Hepatocyte (in vitro differentiated cells): ENCODE measurements around the gene SHKBP1. TPM values are rescaled to one million over a fixed set of nuclear protein-coding genes. Genes with fewer than 3 reads are reported as not detected.

Source experiments
- DNase-seq: peaks from one replicate; pipeline ENCODE4 v3.0.0-alpha.2; 2016; ENCODE audit warnings: low spot score
- H2AFZ ChIP-seq: fragments of 200-600 bp; sonication (generic); 2 replicates; pipeline ENCODE4 v1.6.0; 2016; ENCODE audit warnings: antibody characterized with exemption, mild to moderate bottlenecking
- H3K27ac ChIP-seq: fragments of 200-600 bp; sonication (generic); 2 replicates; pipeline ENCODE4 v1.5.1; 2016; ENCODE audit warnings: mild to moderate bottlenecking
- H3K27me3 ChIP-seq: fragments of 200-600 bp; sonication (generic); 2 replicates; pipeline ENCODE4 v1.6.1; 2016
- H3K36me3 ChIP-seq: fragments of 200-600 bp; sonication (generic); replicated peaks from 2 replicates; pipeline ENCODE4 v1.5.1; 2016; ENCODE audit warnings: low read depth; ENCODE audit not compliant: insufficient read depth
- H3K4me1 ChIP-seq: fragments of 200-600 bp; sonication (generic); 2 replicates; pipeline ENCODE4 v1.5.1; 2016; ENCODE audit warnings: mild to moderate bottlenecking, moderate library complexity; ENCODE audit not compliant: insufficient read depth
- H3K4me2 ChIP-seq: fragments of 200-600 bp; sonication (generic); 2 replicates; pipeline ENCODE4 v1.6.0; 2016
- H3K4me3 ChIP-seq: fragments of 200-600 bp; sonication (generic); 2 replicates; pipeline ENCODE4 v1.5.1; 2016; ENCODE audit warnings: mild to moderate bottlenecking
- H3K79me2 ChIP-seq: fragments of 200-600 bp; sonication (generic); 2 replicates; pipeline ENCODE4 v1.6.0; 2017; ENCODE audit warnings: mild to moderate bottlenecking
- H3K9me2 ChIP-seq: fragments of 200-600 bp; sonication (generic); replicated peaks from 2 replicates; pipeline ENCODE4 v1.6.0; 2017; ENCODE audit warnings: mild to moderate bottlenecking; ENCODE audit not compliant: insufficient read depth
- H3K9me3 ChIP-seq: fragments of 200-600 bp; sonication (generic); 2 replicates; pipeline ENCODE4 v1.5.1; 2016; ENCODE audit warnings: low read depth, mild to moderate bottlenecking
- H4K20me1 ChIP-seq: fragments of 200-600 bp; sonication (generic); 2 replicates; pipeline ENCODE4 v1.6.0; 2016; ENCODE audit warnings: mild to moderate bottlenecking; ENCODE audit not compliant: insufficient read depth, poor library complexity, severe bottlenecking
- CTCF ChIP-seq: fragments of 200-600 bp; sonication (generic); IDR thresholded peaks from 2 replicates; pipeline ENCODE4 v1.5.1; 2016; ENCODE audit warnings: antibody characterized with exemption, mild to moderate bottlenecking; ENCODE audit not compliant: poor library complexity
- EZH2 ChIP-seq: fragments of 200-600 bp; sonication (generic); IDR thresholded peaks from 2 replicates; pipeline ENCODE4 v1.6.1; 2016; ENCODE audit warnings: antibody characterized with exemption, mild to moderate bottlenecking, borderline replicate concordance
- EZH2phosphoT487 ChIP-seq: fragments of 200-600 bp; sonication (generic); IDR thresholded peaks from one replicate; pipeline ENCODE4 v1.6.1; 2018; ENCODE audit warnings: antibody characterized with exemption, mild to moderate bottlenecking, low read depth, moderate library complexity; ENCODE audit not compliant: unreplicated experiment, severe bottlenecking
- WGBS: methylation state at CpG from one replicate; pipeline ENCODE4 v1.1.6; 2016; ENCODE audit warnings: low lambda C conversion rate; ENCODE audit errors: missing lambda C conversion rate; 5-methylcytosine and 5-hydroxymethylcytosine counted together
- polyA plus RNA-seq: library from polyadenylated mRNA; unstranded; fragments of >200 nt; fragmentation: Nextera tagmentation; extraction: Ambion mirVana; gene quantifications from 2 replicates; pipeline ENCODE4 v1.2.1, GENCODE V29; 2016
- total RNA-seq: library from RNA; depleted of rRNA; stranded (reverse); fragments of >200 nt; gene quantifications from 2 replicates; pipeline ENCODE4 v1.2.3, GENCODE V29; 2014

Gene SHKBP1
- total RNA-seq, result 22.6 and 44.6 TPM in 2 replicates
- polyA plus RNA-seq, result 81.3 and 83.6 TPM in 2 replicates

GRCh38 chr19:40576585-40577451 is at the start of gene SHKBP1:
Gene SHKBP1 (plus strand): TSS chr19:40576873. CDS start chr19:40576900, 27 bp downstream.
- WGBS, result 2% methylated on average over 40 of the region's 55 CpGs
- no peak within 1 kb of the TSS for H3K27ac ChIP-seq

GRCh38 chr19:40528078-40528477 is 48.6 kb upstream of the SHKBP1 start:
- no peaks in the 10 kb centered on the region for H3K79me2 ChIP-seq
- no peak overlapping the region for H3K4me3 ChIP-seq
- 90% methylated on average over 6 of the region's 6 CpGs for WGBS
- no peaks in the 10 kb centered on the region for H3K9me3 ChIP-seq
- H2AFZ ChIP-seq, result no peak overlapping the region
- peaks cover 5% of the 10 kb centered on the region for H3K4me1 ChIP-seq
- no peak for TF ChIP-seq EZH2
- TF ChIP-seq CTCF, result no peak
- no peak for TF ChIP-seq EZH2phosphoT487
- H4K20me1 ChIP-seq, result no peaks in the 10 kb centered on the region
- no peaks in the 10 kb centered on the region for H3K9me2 ChIP-seq
- H3K27me3 ChIP-seq, result no peaks in the 10 kb centered on the region
- no peak overlapping the region for H3K27ac ChIP-seq
- no peak for DNase-seq
- no peak overlapping the region for H3K4me2 ChIP-seq
- H3K36me3 ChIP-seq, result no peaks in the 10 kb centered on the region

More at GRCh38 chr19:40576585-40577451, at the start of gene SHKBP1:
- peak within 1 kb of the TSS; percentile 63 for H3K4me3 ChIP-seq
- no peaks in the 10 kb centered on the region for H3K36me3 ChIP-seq
- H4K20me1 ChIP-seq, result no peaks in the 10 kb centered on the region
- H3K4me1 ChIP-seq, result no peaks in the 10 kb centered on the region
- peak within 1 kb of the TSS; percentile 89 for H3K4me2 ChIP-seq
- TF ChIP-seq EZH2phosphoT487 (no peak), EZH2 (no peak), CTCF (no peak)
- no peaks in the 10 kb centered on the region for H3K9me3 ChIP-seq
- H3K9me2 ChIP-seq, result no peaks in the 10 kb centered on the region
- peak; percentile 96 for DNase-seq
- peak within 1 kb of the TSS; percentile 85 for H2AFZ ChIP-seq
- H3K27me3 ChIP-seq, result no peaks in the 10 kb centered on the region
- no peaks in the 10 kb centered on the region for H3K79me2 ChIP-seq

- Histone ChIP-seq H3K4me1 (peaks cover 5% of the 10 kb centered on the region), H4K20me1 (no peaks in the 10 kb centered on the region), H2AFZ (no peak overlapping the region), H3K27me3 (no peaks in the 10 kb centered on the region), H3K4me3 (no peak overlapping the region), H3K36me3 (no peaks in the 10 kb centered on the region), H3K79me2 (no peaks in the 10 kb centered on the region), H3K9me3 (no peaks in the 10 kb centered on the region), H3K4me2 (no peak overlapping the region), H3K9me2 (no peaks in the 10 kb centered on the region), H3K27ac (no peak overlapping the region)
- no peak for DNase-seq
- 77% methylated on average over 14 of the region's 14 CpGs for WGBS
- TF ChIP-seq CTCF (no peak), EZH2phosphoT487 (no peak), EZH2 (no peak)
These were observed 48.1 kb upstream of the SHKBP1 start for GRCh38 chr19:40528533-40529092.
